HL-60 (cell line): ENCODE results near the gene XPO1.

Experiments used
- POLR2AphosphoS5 ChIP-seq: IDR thresholded peaks from 2 replicates; pipeline ENCODE4 v1.6.1; 2012; ENCODE audit warnings: low read depth
- REST ChIP-seq: IDR thresholded peaks from 2 replicates; pipeline ENCODE4 v1.6.1; 2012; ENCODE audit warnings: low read depth; ENCODE audit not compliant: insufficient replicate concordance
- TF ChIP-seq, protein P1 (sequence below): IDR thresholded peaks from one replicate; pipeline ENCODE4 v1.5.1; 2011; ENCODE audit warnings: low read length, control low read depth, inconsistent platforms; ENCODE audit not compliant: insufficient read depth

- TF ChIP-seq, protein P1, sequence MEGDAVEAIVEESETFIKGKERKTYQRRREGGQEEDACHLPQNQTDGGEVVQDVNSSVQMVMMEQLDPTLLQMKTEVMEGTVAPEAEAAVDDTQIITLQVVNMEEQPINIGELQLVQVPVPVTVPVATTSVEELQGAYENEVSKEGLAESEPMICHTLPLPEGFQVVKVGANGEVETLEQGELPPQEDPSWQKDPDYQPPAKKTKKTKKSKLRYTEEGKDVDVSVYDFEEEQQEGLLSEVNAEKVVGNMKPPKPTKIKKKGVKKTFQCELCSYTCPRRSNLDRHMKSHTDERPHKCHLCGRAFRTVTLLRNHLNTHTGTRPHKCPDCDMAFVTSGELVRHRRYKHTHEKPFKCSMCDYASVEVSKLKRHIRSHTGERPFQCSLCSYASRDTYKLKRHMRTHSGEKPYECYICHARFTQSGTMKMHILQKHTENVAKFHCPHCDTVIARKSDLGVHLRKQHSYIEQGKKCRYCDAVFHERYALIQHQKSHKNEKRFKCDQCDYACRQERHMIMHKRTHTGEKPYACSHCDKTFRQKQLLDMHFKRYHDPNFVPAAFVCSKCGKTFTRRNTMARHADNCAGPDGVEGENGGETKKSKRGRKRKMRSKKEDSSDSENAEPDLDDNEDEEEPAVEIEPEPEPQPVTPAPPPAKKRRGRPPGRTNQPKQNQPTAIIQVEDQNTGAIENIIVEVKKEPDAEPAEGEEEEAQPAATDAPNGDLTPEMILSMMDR = no peak
- TF ChIP-seq POLR2AphosphoS5 (no peak), REST (no peak)
Observed at GRCh38 chr2:61431345-61431744, 106.8 kb downstream of the XPO1 start.
